Endothelial cell of umbilical vein (primary cell): Measurements from ENCODE around the gene INSIG2. TPM values are rescaled to one million over a fixed set of nuclear protein-coding genes. Genes with fewer than 3 reads are reported as not detected.

Experiments
- BruUV-seq: library from RNA; stranded (reverse); fragments of 400-500 nt; replicated peaks from 2 replicates; lab custom pipeline; 2021; lab: Mats Ljungman, UMichigan
- CTCF ChIA-PET: fragments of 300-600, 350-600 bp; sonication (Branson Sonifier 250); formaldehyde crosslinking; loops from one replicate; lab custom pipeline; 2021; ENCODE audit warnings: antibody characterized with exemption, inconsistent platforms; lab: Charles Lee
- POLR2A ChIA-PET: fragments of 300-600, 350-600 bp; sonication (Branson Sonifier 250); formaldehyde crosslinking; loops from one replicate; lab custom pipeline; 2021; ENCODE audit warnings: antibody characterized with exemption, inconsistent platforms; lab: Charles Lee
- DNase-seq: peaks from one replicate; pipeline ENCODE4 v3.0.0-alpha.2; 2011; ENCODE audit warnings: low read depth, low spot score
- FAIRE-seq: peaks from 2 replicates; lab custom pipeline; 2011; peaks lifted over from hg19 to GRCh38; lab: Jason Lieb, UNC
- H2AFZ ChIP-seq: 2 replicates; pipeline ENCODE4 v1.6.0; 2012; ENCODE audit warnings: low read depth, low read length, control low read depth, inconsistent platforms
- H3K27ac ChIP-seq: 2 replicates; pipeline ENCODE4 v1.5.1; 2011; ENCODE audit warnings: low read depth, mild to moderate bottlenecking, control low read depth, low read length, moderate library complexity; ENCODE audit not compliant: insufficient read depth
- H3K27me3 ChIP-seq, 2 experiments: 2 replicates each; pipeline versions ENCODE4 v1.6.0 to v1.6.1; 2011; ENCODE audit warnings: low read length in 2 of 2, mixed read lengths in 1 of 2; ENCODE audit not compliant: control insufficient read depth in 2 of 2, insufficient read depth in 2 of 2
- H3K36me3 ChIP-seq, 2 experiments: 2 replicates in 1 of 2; 3 replicates in 1 of 2; pipeline ENCODE4 v1.5.1; 2011; ENCODE audit warnings: low read length in 2 of 2, mild to moderate bottlenecking in 1 of 2, moderate library complexity in 1 of 2; ENCODE audit not compliant: control insufficient read depth in 2 of 2, insufficient read depth in 2 of 2; ENCODE audit errors: extremely low read depth in 1 of 2
- H3K4me1 ChIP-seq: 3 replicates; pipeline ENCODE4 v1.5.1; 2011; ENCODE audit warnings: mild to moderate bottlenecking, low read length; ENCODE audit not compliant: control insufficient read depth, insufficient read depth; ENCODE audit errors: extremely low read depth
- H3K4me2 ChIP-seq: 2 replicates; pipeline ENCODE4 v1.6.1; 2011; ENCODE audit warnings: low read length, control low read depth, mixed read lengths; ENCODE audit not compliant: insufficient read depth
- H3K4me3 ChIP-seq, 3 experiments: fragments of 200-600 bp in 1 of 3; sonication (generic), shearing (Covaris generic) in 1 of 3; replicated peaks in 1 of 3; 2 replicates each; pipeline ENCODE4 v1.5.1; 2011 to 2016; ENCODE audit warnings: control low read depth in 3 of 3, low read length in 3 of 3, mild to moderate bottlenecking in 2 of 3, inconsistent platforms in 1 of 3, low read depth in 1 of 3, moderate library complexity in 1 of 3; ENCODE audit not compliant: insufficient read depth in 1 of 3
- H3K79me2 ChIP-seq: 2 replicates; pipeline ENCODE4 v1.6.0; 2012; ENCODE audit warnings: low read length, inconsistent platforms; ENCODE audit not compliant: control insufficient read depth, insufficient read depth
- H3K9ac ChIP-seq: replicated peaks from 2 replicates; pipeline ENCODE3; 2011; ENCODE audit warnings: low read length, control low read depth; ENCODE audit not compliant: insufficient read depth; ENCODE audit errors: extremely low read depth
- H3K9me1 ChIP-seq: replicated peaks from 3 replicates; pipeline ENCODE4 v1.6.0; 2011; ENCODE audit warnings: mild to moderate bottlenecking, low read length; ENCODE audit not compliant: control insufficient read depth, insufficient read depth; ENCODE audit errors: extremely low read depth
- H3K9me3 ChIP-seq: replicated peaks from 2 replicates; pipeline ENCODE4 v1.5.1; 2012; ENCODE audit warnings: low read length, inconsistent platforms; ENCODE audit not compliant: control insufficient read depth, insufficient read depth
- H4K20me1 ChIP-seq: replicated peaks from 2 replicates; pipeline ENCODE3; 2011; ENCODE audit warnings: mild to moderate bottlenecking, low read length; ENCODE audit not compliant: control insufficient read depth, insufficient read depth; ENCODE audit errors: extremely low read depth
- CTCF ChIP-seq, 2 donors: IDR thresholded peaks; 1 replicate in 1 of 2; 2 replicates in 1 of 2; pipeline ENCODE4 v1.5.1; 2011; ENCODE audit warnings: low read length in 2 of 2, mild to moderate bottlenecking in 2 of 2, moderate library complexity in 2 of 2, control low read depth in 1 of 2, inconsistent platforms in 1 of 2, low read depth in 1 of 2; ENCODE audit not compliant: insufficient read depth in 1 of 2; ENCODE audit errors: extremely low read depth in 1 of 2
- EZH2 ChIP-seq: IDR thresholded peaks from 2 replicates; pipeline ENCODE4 v1.6.1; 2012; ENCODE audit warnings: borderline replicate concordance, low read depth, mild to moderate bottlenecking, moderate library complexity, low read length, inconsistent platforms; ENCODE audit not compliant: severe bottlenecking
- FOS ChIP-seq: IDR thresholded peaks from 2 replicates; pipeline ENCODE4 v1.6.1; 2011; ENCODE audit warnings: mild to moderate bottlenecking, low read length, moderate library complexity, borderline replicate concordance; ENCODE audit not compliant: insufficient read depth
- GATA2 ChIP-seq: IDR thresholded peaks from 2 replicates; pipeline ENCODE4 v1.7.0; 2011; ENCODE audit warnings: low read depth, mild to moderate bottlenecking, moderate library complexity, mixed read lengths, low read length; ENCODE audit not compliant: insufficient read length, insufficient read depth
- JUN ChIP-seq: IDR thresholded peaks from 2 replicates; pipeline ENCODE4 v1.6.1; 2011; ENCODE audit warnings: borderline replicate concordance, low read depth; ENCODE audit not compliant: insufficient read length, insufficient read depth
- MAX ChIP-seq: IDR thresholded peaks from 2 replicates; pipeline ENCODE4 v1.6.1; 2011; ENCODE audit not compliant: insufficient read depth, insufficient read length
- MYC ChIP-seq: IDR thresholded peaks from one replicate; pipeline ENCODE4 v1.6.1; 2011; ENCODE audit warnings: mild to moderate bottlenecking, low read depth, low read length
- POLR2A ChIP-seq: IDR thresholded peaks from 2 replicates; pipeline ENCODE4 v1.6.1; 2012; ENCODE audit warnings: low read depth, mild to moderate bottlenecking, control low read depth, low read length
- POLR2AphosphoS5 ChIP-seq: IDR thresholded peaks from 2 replicates; pipeline ENCODE4 v1.6.1; 2012; ENCODE audit warnings: low read depth, mild to moderate bottlenecking, control low read depth, low read length, moderate library complexity; ENCODE audit not compliant: insufficient read depth
- dilution Hi-C: fragments of 300-500 bp; cut with MboI; formaldehyde crosslinking; loops from one replicate; pipeline ENCODE4 v1.15.0; 2019; ENCODE audit warnings: low sequenced_read_pairs; ENCODE audit not compliant: extremely low pct_ligation_motif_present
- intact Hi-C: fragments of 100-400 bp; cut with micrococcal nuclease; formaldehyde crosslinking; loops from one replicate; pipeline ENCODE4 v1.10.0; 2022
- polyA plus RNA-seq, 4 experiments: library from polyadenylated mRNA; depleted of rRNA in 3 of 4; stranded (reverse) in 3 of 4; unstranded in 1 of 4; fragments of >200 nt; gene quantifications; 2 replicates each; pipeline versions ENCODE4 v1.2.1 to v1.2.3, GENCODE V29; 2011 to 2012; ENCODE audit warnings: missing spikeins in 1 of 4
- total RNA-seq: library from RNA; stranded (reverse); gene quantifications from 2 replicates; pipeline ENCODE4 v1.2.3, GENCODE V29; 2021

Gene INSIG2
- total and polyA plus RNA-seq, 2 donors (not counting 3 experiments of a cell fraction or from before 2014, with no cell fraction given), result 24.1 to 26.9 TPM

- dilution Hi-C loops, result no loop called here
- POLR2A ChIA-PET, result no interaction called here
- CTCF ChIA-PET, result interaction anchor here (0.6 to 2.9 kb wide), 4 partner anchors 10 to 42 kb away, joined by 3 to 16 read pairs (median 3); partner anchors contain the start of gene CCDC93
- FAIRE-seq (no peak), DNase-seq (no peak)
- Histone ChIP-seq H4K20me1 (no peaks in the 10 kb centered on the region), H3K79me2 (no peaks in the 10 kb centered on the region), H3K36me3 (no peaks in the 10 kb centered on the region), H3K9me1 (no peaks in the 10 kb centered on the region), H3K9ac (no peak overlapping the region), H3K9me3 (no peaks in the 10 kb centered on the region), H3K27me3 (peaks cover 11 to 17% of the 10 kb centered on the region in 2 experiments), H3K4me1 (no peaks in the 10 kb centered on the region), H3K4me3 (no peak overlapping the region), H3K27ac (no peak overlapping the region), H2AFZ (no peak overlapping the region), H3K4me2 (no peak overlapping the region)
- TF ChIP-seq FOS, result no peak
- no peak for TF ChIP-seq CTCF (IDR thresholded peaks at IDR 0.05; ENCODE audit: extremely low read depth in 1 of 2, insufficient read depth in 1 of 2, low read depth in 1 of 2, low read length in 2 of 2)
- TF ChIP-seq POLR2A, result no peak
- TF ChIP-seq EZH2, result no peak
- TF ChIP-seq JUN, result no peak
- TF ChIP-seq MYC, result no peak
- no peak for TF ChIP-seq GATA2
- TF ChIP-seq POLR2AphosphoS5, result no peak
- no peak for TF ChIP-seq MAX
- BruUV-seq, result no TSS peak
- intact Hi-C loops, result no loop called here
Observed at GRCh38 chr2:118056165-118056534, 32.1 kb upstream of the INSIG2 start.
